ENCODE data around the gene PYY.

The PYY gene

DNA sequence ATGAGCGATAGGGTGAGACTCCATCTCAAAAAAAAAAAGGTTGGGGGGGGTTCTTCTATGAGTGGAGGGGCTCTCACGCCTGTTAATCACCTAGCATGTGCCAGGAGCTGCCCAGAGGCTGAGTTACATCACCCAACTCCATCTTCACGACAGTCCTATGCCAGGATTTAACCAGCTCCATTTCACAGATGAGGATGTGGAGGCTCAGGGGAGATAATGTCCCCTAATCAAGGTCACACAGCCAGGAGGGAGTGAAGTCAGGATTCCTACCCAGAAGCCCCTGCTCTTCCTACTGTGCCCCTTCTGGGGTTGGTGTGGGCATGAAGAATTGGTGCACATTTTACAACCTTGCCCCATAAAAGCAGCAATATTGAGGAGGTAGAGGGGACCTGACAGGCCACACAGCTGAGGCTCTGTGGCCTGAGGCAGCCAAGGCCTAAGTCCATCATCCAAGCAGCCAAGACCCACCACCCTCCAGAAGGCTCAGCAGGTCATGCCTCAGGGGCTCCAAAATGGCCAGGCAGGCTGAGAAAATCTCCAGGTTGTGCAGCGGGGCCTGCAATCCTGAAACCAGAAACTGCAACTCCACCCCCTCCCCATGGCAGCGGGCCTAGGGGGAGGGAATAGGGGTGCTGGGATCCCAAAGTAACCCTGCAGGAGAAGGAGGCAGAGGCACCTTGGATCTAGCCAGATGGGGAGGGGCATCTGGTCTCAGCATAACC, 18.4 kb downstream of the PYY start:
- DNase-seq = no peak
- Histone ChIP-seq H3K18ac (ENCODE audit: low read length) (no peak overlapping the region), H3K79me1 (ENCODE audit: low read length) (no peaks in the 10 kb centered on the region), H4K91ac (ENCODE audit: low read depth, low read length) (no peak overlapping the region), H3K4ac (ENCODE audit: low read depth, low read length) (no peak overlapping the region), H4K8ac (ENCODE audit: low read depth, low read length) (no peak overlapping the region), H3K9ac (ENCODE audit: low read length) (no peak overlapping the region), H3K27ac (ENCODE audit: low read depth, low read length) (no peak overlapping the region), H3K4me1 (ENCODE audit: control insufficient read depth in 1 of 2, insufficient read depth in 2 of 2, low read length in 2 of 2) (peaks cover 4% of the 10 kb centered on the region in 2 experiments), H3K23ac (ENCODE audit: low read length) (no peak overlapping the region), H2BK120ac (ENCODE audit: insufficient read depth, low read length, poor library complexity) (no peak overlapping the region), H3K9me3 (ENCODE audit: insufficient read depth, low read depth, low read length) (peaks cover 5% of the 10 kb centered on the region), H2BK5ac (ENCODE audit: low read depth, low read length, poor library complexity) (no peak overlapping the region), H3K4me3 (ENCODE audit: low read depth, low read length) (no peak overlapping the region), H3K36me3 (ENCODE audit: control insufficient read depth in 1 of 2, insufficient read depth in 2 of 2, low read length in 2 of 2) (no peaks in the 10 kb centered on the region), H2BK12ac (ENCODE audit: low read length) (no peak overlapping the region), H2AK5ac (ENCODE audit: low read length) (no peak overlapping the region), H3K79me2 (ENCODE audit: control insufficient read depth, insufficient read depth, low read length, poor library complexity) (no peaks in the 10 kb centered on the region), H2AFZ (ENCODE audit: insufficient read depth, low read length, poor library complexity) (no peak overlapping the region), H3K14ac (ENCODE audit: low read length) (no peak overlapping the region), H4K12ac (ENCODE audit: low read depth, low read length) (no peak overlapping the region), H3K4me2 (ENCODE audit: low read length) (no peak overlapping the region), H3K27me3 (ENCODE audit: insufficient read depth, low read length) (no peaks in the 10 kb centered on the region)
- no CpG with 5 or more reads among the region's 5 CpGs for WGBS (ENCODE audit: extremely low coverage, insufficient coverage, insufficient read length)

DNA sequence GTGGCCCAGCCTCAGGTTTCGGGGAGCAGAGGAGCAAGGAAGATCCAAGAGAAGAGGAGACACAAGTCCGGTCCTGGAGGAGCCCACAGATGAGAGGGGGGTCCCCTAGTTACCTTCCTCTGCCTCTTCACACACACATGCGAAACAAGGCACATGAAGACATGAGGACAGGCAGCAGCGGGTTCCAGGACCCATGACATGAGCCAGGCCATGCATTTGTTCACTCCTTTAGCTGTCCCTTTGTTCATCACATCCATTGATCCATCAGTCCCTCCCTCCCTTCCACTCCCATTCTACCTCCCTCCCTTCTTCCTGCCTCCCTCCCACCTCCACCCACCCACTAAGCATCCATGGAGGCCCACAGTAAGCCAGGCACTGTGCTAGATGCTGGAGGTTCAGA, 20.8 kb downstream of the PYY start:
- Histone ChIP-seq H3K9me3 (ENCODE audit: insufficient read depth, low read depth, low read length) (peaks cover 3% of the 10 kb centered on the region), H3K36me3 (ENCODE audit: control insufficient read depth in 1 of 2, insufficient read depth in 2 of 2, low read length in 2 of 2) (no peaks in the 10 kb centered on the region), H3K4me1 (ENCODE audit: control insufficient read depth in 1 of 2, insufficient read depth in 2 of 2, low read length in 2 of 2) (peaks cover 1 to 2% of the 10 kb centered on the region in 2 experiments), H3K4ac (ENCODE audit: low read depth, low read length) (no peak overlapping the region), H2AK5ac (ENCODE audit: low read length) (no peak overlapping the region), H2AFZ (ENCODE audit: insufficient read depth, low read length, poor library complexity) (no peak overlapping the region), H3K14ac (ENCODE audit: low read length) (no peak overlapping the region), H4K12ac (ENCODE audit: low read depth, low read length) (no peak overlapping the region), H3K27me3 (ENCODE audit: insufficient read depth, low read length) (no peaks in the 10 kb centered on the region), H3K79me1 (ENCODE audit: low read length) (no peaks in the 10 kb centered on the region), H3K18ac (ENCODE audit: low read length) (no peak overlapping the region), H2BK12ac (ENCODE audit: low read length) (no peak overlapping the region), H3K4me2 (ENCODE audit: low read length) (no peak overlapping the region), H3K23ac (ENCODE audit: low read length) (no peak overlapping the region), H3K4me3 (ENCODE audit: low read depth, low read length) (no peak overlapping the region), H4K8ac (ENCODE audit: low read depth, low read length) (no peak overlapping the region), H2BK120ac (ENCODE audit: insufficient read depth, low read length, poor library complexity) (no peak overlapping the region), H3K79me2 (ENCODE audit: control insufficient read depth, insufficient read depth, low read length, poor library complexity) (no peaks in the 10 kb centered on the region), H2BK5ac (ENCODE audit: low read depth, low read length, poor library complexity) (no peak overlapping the region), H3K27ac (ENCODE audit: low read depth, low read length) (no peak overlapping the region), H4K91ac (ENCODE audit: low read depth, low read length) (no peak overlapping the region), H3K9ac (ENCODE audit: low read length) (no peak overlapping the region)
- DNase-seq = no peak
- no CpG with 5 or more reads among the region's 4 CpGs for WGBS (ENCODE audit: extremely low coverage, insufficient coverage, insufficient read length)

DNA sequence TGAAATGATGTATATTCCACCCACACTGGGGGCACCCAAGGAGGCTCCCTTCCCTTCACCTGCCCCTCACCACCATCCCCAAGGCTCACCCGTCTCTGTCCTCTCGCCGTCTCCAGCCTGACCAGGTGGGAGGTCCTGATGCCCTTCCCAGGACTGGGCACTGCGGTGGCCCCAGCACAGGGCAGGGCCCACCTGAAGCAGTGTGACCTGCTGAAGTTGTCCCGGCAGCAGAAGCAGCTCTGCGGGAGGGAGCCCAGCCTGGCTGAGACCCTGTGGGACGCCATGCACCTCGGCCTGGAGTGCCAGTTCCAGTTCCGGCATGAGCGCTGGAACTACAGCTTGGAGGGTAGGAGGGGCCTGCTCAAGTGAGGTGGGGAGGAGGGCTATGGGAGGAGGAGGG, 21.4 kb downstream of the PYY start:
- Histone ChIP-seq H2BK12ac (ENCODE audit: low read length) (no peak overlapping the region), H3K4me3 (ENCODE audit: low read depth, low read length) (no peak overlapping the region), H3K79me2 (ENCODE audit: control insufficient read depth, insufficient read depth, low read length, poor library complexity) (no peaks in the 10 kb centered on the region), H2AK5ac (ENCODE audit: low read length) (no peak overlapping the region), H4K12ac (ENCODE audit: low read depth, low read length) (no peak overlapping the region), H3K4me1 (ENCODE audit: control insufficient read depth in 1 of 2, insufficient read depth in 2 of 2, low read length in 2 of 2) (no peaks in the 10 kb centered on the region), H3K4ac (ENCODE audit: low read depth, low read length) (no peak overlapping the region), H3K9me3 (ENCODE audit: insufficient read depth, low read depth, low read length) (peaks cover 2% of the 10 kb centered on the region), H2BK120ac (ENCODE audit: insufficient read depth, low read length, poor library complexity) (no peak overlapping the region), H3K14ac (ENCODE audit: low read length) (no peak overlapping the region), H3K27me3 (ENCODE audit: insufficient read depth, low read length) (peaks cover 2% of the 10 kb centered on the region), H3K4me2 (ENCODE audit: low read length) (no peak overlapping the region), H2BK5ac (ENCODE audit: low read depth, low read length, poor library complexity) (no peak overlapping the region), H2AFZ (ENCODE audit: insufficient read depth, low read length, poor library complexity) (no peak overlapping the region), H3K79me1 (ENCODE audit: low read length) (no peaks in the 10 kb centered on the region), H3K36me3 (ENCODE audit: control insufficient read depth in 1 of 2, insufficient read depth in 2 of 2, low read length in 2 of 2) (no peaks in the 10 kb centered on the region), H3K9ac (ENCODE audit: low read length) (no peak overlapping the region), H3K27ac (ENCODE audit: low read depth, low read length) (no peak overlapping the region), H3K18ac (ENCODE audit: low read length) (no peak overlapping the region), H4K91ac (ENCODE audit: low read depth, low read length) (no peak overlapping the region), H4K8ac (ENCODE audit: low read depth, low read length) (no peak overlapping the region), H3K23ac (ENCODE audit: low read length) (no peak overlapping the region)
- DNase-seq = no peak
- WGBS (ENCODE audit: extremely low coverage, insufficient coverage, insufficient read length) = no CpG with 5 or more reads among the region's 10 CpGs

DNA sequence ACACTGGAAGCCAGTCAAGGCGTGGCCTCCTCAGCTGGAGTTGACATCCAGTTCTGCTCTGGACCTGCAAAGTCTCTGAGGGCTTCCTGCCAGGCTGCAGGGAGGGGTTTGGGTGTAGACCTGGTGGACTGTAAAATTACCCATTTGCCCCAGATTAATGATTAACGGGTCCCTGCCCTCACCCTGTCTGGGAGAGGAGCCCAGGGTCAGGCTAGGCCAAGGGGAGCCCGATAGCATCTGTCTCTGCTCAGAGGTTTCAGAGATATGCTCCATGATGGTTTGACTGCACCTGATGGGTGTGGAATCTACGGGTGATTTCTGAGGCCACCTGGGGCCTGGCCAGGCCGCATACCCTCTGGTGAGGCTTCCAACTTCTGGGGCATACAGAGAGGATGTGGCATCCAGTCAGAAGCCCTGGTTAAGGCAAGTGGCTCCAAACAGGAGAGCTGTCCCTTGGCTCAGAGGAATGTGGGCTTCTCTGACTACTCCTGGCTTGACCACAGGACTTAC, 22.6 kb downstream of the PYY start:
- H4K8ac ChIP-seq (ENCODE audit: low read depth, low read length) = no peak overlapping the region
- no peak overlapping the region for H3K4ac ChIP-seq (ENCODE audit: low read depth, low read length)
- DNase-seq = no peak
- H2AK5ac ChIP-seq (ENCODE audit: low read length) = no peak overlapping the region
- H3K4me3 ChIP-seq (ENCODE audit: low read depth, low read length) = no peak overlapping the region
- peaks cover 4% of the 10 kb centered on the region for H3K27me3 ChIP-seq (ENCODE audit: insufficient read depth, low read length)
- no peak overlapping the region for H3K23ac ChIP-seq (ENCODE audit: low read length)
- no peaks in the 10 kb centered on the region for H3K79me1 ChIP-seq (ENCODE audit: low read length)
- H3K9ac ChIP-seq (ENCODE audit: low read length) = no peak overlapping the region
- no peak overlapping the region for H4K91ac ChIP-seq (ENCODE audit: low read depth, low read length)
- peaks cover 2% of the 10 kb centered on the region for H3K9me3 ChIP-seq (ENCODE audit: insufficient read depth, low read depth, low read length)
- no peak overlapping the region for H3K27ac ChIP-seq (ENCODE audit: low read depth, low read length)
- no CpG with 5 or more reads among the region's 5 CpGs for WGBS (ENCODE audit: extremely low coverage, insufficient coverage, insufficient read length)
- no peak overlapping the region for H3K4me2 ChIP-seq (ENCODE audit: low read length)
- no peaks in the 10 kb centered on the region for H3K4me1 ChIP-seq (ENCODE audit: control insufficient read depth in 1 of 2, insufficient read depth in 2 of 2, low read length in 2 of 2)
- no peaks in the 10 kb centered on the region for H3K36me3 ChIP-seq (ENCODE audit: control insufficient read depth in 1 of 2, insufficient read depth in 2 of 2, low read length in 2 of 2)
- no peak overlapping the region for H2AFZ ChIP-seq (ENCODE audit: insufficient read depth, low read length, poor library complexity)
- H3K79me2 ChIP-seq (ENCODE audit: control insufficient read depth, insufficient read depth, low read length, poor library complexity) = no peaks in the 10 kb centered on the region
- no peak overlapping the region for H2BK5ac ChIP-seq (ENCODE audit: low read depth, low read length, poor library complexity)
- H3K18ac ChIP-seq (ENCODE audit: low read length) = no peak overlapping the region
- no peak overlapping the region for H2BK120ac ChIP-seq (ENCODE audit: insufficient read depth, low read length, poor library complexity)
- no peak overlapping the region for H3K14ac ChIP-seq (ENCODE audit: low read length)
- H4K12ac ChIP-seq (ENCODE audit: low read depth, low read length) = no peak overlapping the region
- no peak overlapping the region for H2BK12ac ChIP-seq (ENCODE audit: low read length)

Measured in trophoblast cell (in vitro differentiated cells and primary cell).